Right cardiac atrium (tissue), 5 donors: ENCODE results near the gene C2orf72. TPM values are rescaled to one million over a fixed set of nuclear protein-coding genes. Genes with fewer than 3 reads are reported as not detected.
"Not testable (repeated sequence)": the region's sequence is repeated elsewhere in the genome, so short reads cannot be mapped to it uniquely, and the experiment has no call there.

Experiments
- ATAC-seq, 2 donors: fragments of 200-7000 bp; cut with Tn5 transposase; one replicate each; pipeline versions ENCODE4 v1.8.0 to v1.9.1; 2020; ENCODE audit warnings: moderate library complexity in 2 of 2, mild to moderate bottlenecking in 1 of 2
- DNase-seq, 3 donors: peaks; one replicate each; pipeline ENCODE4 v3.0.0-alpha.2; 2020
- H3K27ac ChIP-seq: one replicate; pipeline ENCODE4 v1.5.1; 2013; ENCODE audit warnings: mild to moderate bottlenecking, low read length, control low read depth, moderate library complexity
- H3K27me3 ChIP-seq: one replicate; pipeline ENCODE4 v1.6.1; 2013; ENCODE audit not compliant: control insufficient read depth, insufficient read depth
- H3K4me1 ChIP-seq: one replicate; pipeline ENCODE4 v1.6.1; 2013; ENCODE audit warnings: low read length; ENCODE audit not compliant: control insufficient read depth, insufficient read depth
- H3K4me3 ChIP-seq: one replicate; pipeline ENCODE4 v1.5.1; 2013; ENCODE audit warnings: low read length, control low read depth
- H3K9me3 ChIP-seq: one replicate; pipeline ENCODE4 v1.6.1; 2013; ENCODE audit warnings: low read length; ENCODE audit not compliant: control insufficient read depth
- WGBS: extraction: QIAGEN DNeasy Blood & Tissue Kit; methylation state at CpG from one replicate; pipeline ENCODE4 v1.1.7; 2013; 5-methylcytosine and 5-hydroxymethylcytosine counted together
- intact Hi-C, 4 donors: fragments of 100-400 bp; cut with DNase I; formaldehyde crosslinking; loops; one replicate each; pipeline versions ENCODE4 v1.11.0 to v1.14.0; 2022 to 2023
- polyA plus RNA-seq: library from polyadenylated mRNA; stranded (reverse); fragments of 200-250 nt; gene quantifications from one replicate; pipeline ENCODE4 v1.2.3, GENCODE V29; 2013
- total RNA-seq, 4 donors: library from RNA; stranded (reverse); fragmentation: NEBNext Ultra II Directional; extraction: Animal tissue kit (Norgen Biotek cat#: 25700); gene quantifications; one replicate each; pipeline ENCODE4 v1.2.1, GENCODE V29; 2021
- donor health status: healthy with polysubstance abuse.
- donor health status: DM: no; HTN: yes; CAD: no.
- donor health status: DM: no; HTN: no; CAD: no.
- donor health status: DM: no; HTN: yes; CAD: no; lungs with severe emphysema.
- donor health status: DM: yes; HTN: yes; CAD: no.

Gene C2orf72
- total and polyA plus RNA-seq, 5 donors, result 0.18 to 0.43 (median 0.35) TPM; not detected in 1

DNA sequence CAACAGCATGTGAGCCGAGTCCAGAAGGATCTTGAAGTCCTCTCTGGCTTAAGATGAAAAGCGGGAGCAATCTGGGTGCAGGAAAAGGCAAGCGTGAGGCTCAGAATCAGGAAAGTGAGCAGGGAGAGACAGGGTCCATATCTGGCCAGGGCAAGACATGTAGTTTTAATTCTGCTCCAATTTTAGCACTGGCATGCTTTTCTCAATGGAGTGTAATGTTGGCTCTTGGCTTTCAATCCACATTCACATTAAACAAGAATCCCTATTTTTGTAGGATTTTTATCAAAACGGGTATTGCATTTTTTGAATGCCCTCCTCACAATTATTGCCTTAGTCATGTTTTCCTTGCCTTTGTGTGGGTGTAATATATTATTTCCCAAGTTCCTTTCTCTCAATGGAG lies 35.4 kb upstream of the C2orf72 start:
- ATAC-seq (no peak), DNase-seq (no peak)
- intact Hi-C loops, result no loop called here
- Histone ChIP-seq H3K9me3 (no peaks in the 10 kb centered on the region), H3K27me3 (no peaks in the 10 kb centered on the region), H3K4me1 (no peaks in the 10 kb centered on the region), H3K27ac (no peak overlapping the region), H3K4me3 (no peak overlapping the region)
- WGBS, result 40% methylated on average over 4 of the region's 4 CpGs

DNA sequence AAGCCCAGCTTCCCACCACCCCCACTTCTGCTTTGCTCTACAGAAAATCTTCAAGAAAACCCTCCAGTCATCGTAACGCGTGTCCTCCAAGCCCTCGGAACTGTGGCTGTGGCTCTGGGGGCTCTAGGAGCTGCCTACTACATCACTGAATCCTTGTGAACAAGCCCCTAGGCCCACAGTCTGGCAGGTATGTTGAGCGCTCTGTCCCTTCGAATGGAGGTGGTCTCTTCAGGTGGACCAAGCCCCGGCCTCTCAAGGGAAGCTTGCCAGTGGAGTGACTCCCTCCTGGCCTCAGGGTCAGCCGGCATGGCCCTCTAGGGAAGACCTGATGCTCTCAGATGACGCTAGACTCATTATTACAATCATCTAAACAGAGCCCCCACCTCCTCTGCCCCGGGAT lies 34.7 kb upstream of the C2orf72 start:
- ATAC-seq, result no peak
- H3K9me3 ChIP-seq, result no peaks in the 10 kb centered on the region
- H3K4me3 ChIP-seq, result no peak overlapping the region
- H3K27ac ChIP-seq, result no peak overlapping the region
- intact Hi-C loops, result no loop called here
- DNase-seq, result no peak
- H3K4me1 ChIP-seq, result no peaks in the 10 kb centered on the region
- 86% methylated on average over 10 of the region's 10 CpGs for WGBS
- no peaks in the 10 kb centered on the region for H3K27me3 ChIP-seq

DNA sequence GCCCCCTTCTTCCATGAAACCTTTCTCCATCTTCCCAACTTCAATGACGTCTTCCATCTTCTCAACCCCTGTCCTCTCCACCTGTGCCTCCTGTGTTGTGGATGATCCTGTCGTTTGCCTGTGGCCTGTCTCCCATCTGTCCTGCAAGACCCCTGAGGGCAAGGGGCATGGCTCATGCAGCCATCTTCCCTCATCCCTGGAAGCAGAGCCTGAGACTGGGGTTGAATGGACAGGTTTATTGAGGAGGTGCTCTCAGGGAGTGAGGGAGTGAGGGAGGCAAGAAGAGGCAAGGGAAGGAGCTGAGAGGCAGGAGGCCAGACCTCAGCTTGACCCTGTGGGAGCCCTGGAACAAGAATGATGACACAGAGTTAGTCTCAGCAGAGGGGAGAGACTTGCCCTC lies 34.1 kb upstream of the C2orf72 start:
- Histone ChIP-seq H3K9me3 (no peaks in the 10 kb centered on the region), H3K27ac (no peak overlapping the region), H3K4me3 (no peak overlapping the region), H3K27me3 (no peaks in the 10 kb centered on the region), H3K4me1 (no peaks in the 10 kb centered on the region)
- WGBS, result 78% methylated on average over 2 of the region's 2 CpGs
- DNase-seq (no peak), ATAC-seq (no peak)
- intact Hi-C loops, result no loop called here

DNA sequence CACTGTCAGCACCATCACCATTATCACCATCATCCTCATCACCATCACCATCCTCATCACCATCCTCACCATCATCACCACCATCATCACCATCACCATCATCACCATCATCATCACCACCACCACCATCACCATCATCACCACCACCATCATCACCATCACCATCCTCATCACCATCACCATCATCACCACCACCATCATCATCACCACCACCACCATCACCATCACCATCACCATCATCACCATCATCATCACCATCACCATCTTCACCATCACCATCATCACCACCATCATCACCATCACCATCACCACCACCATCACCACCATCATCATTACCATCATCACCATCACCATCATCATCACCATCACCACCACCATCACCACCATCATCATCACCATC lies 32.4 kb upstream of the C2orf72 start:
- H3K27ac ChIP-seq, DNase-seq, H3K4me1 ChIP-seq, ATAC-seq, H3K4me3 ChIP-seq, intact Hi-C loops, H3K27me3 ChIP-seq, H3K9me3 ChIP-seq: not testable (repeated sequence)

DNA sequence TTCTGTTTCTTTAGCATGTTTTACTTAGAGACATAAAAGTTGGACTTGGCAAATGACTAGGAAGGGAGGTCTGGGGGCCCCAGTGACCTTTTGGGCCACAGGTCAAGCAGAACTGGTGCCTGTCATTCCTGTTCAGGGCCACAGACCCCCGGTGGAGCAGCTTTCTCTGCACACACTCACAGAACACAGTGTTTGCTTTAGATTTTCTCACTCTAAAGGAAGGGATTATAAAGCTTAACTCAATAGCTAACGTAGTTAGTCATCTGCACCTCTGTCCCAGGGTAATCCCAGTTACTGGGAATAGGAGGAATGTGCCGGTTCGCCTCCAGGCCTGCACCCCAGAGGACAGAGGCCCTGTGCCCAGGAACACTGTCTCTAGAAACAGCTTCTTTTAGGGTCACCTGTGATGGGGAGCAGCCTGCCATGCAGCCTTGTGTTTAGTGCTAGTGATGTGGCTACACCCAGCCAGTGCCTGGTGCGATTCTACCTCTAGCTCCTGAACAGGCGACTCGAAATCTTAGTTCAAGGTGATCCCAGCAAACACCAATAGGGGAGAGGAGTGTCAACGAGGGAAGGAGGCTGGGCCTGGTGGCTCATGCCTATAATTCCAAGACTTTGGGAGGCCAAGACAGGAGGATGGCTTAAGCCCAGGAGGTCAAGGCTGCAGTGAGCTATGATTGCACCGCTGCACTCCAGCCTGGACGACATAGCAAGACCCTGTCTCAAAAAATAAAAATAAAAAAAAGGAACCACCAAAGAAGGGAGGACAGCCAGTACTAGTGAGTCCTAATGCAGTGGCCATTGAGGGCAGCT lies 29.8 kb upstream of the C2orf72 start:
- no peak for DNase-seq
- Histone ChIP-seq H3K4me1 (no peaks in the 10 kb centered on the region), H3K9me3 (no peaks in the 10 kb centered on the region), H3K4me3 (no peak overlapping the region), H3K27ac (no peak overlapping the region), H3K27me3 (no peaks in the 10 kb centered on the region)
- ATAC-seq, result no peak
- WGBS, result 73% methylated on average over 10 of the region's 10 CpGs
- intact Hi-C loops, result no loop called here

DNA sequence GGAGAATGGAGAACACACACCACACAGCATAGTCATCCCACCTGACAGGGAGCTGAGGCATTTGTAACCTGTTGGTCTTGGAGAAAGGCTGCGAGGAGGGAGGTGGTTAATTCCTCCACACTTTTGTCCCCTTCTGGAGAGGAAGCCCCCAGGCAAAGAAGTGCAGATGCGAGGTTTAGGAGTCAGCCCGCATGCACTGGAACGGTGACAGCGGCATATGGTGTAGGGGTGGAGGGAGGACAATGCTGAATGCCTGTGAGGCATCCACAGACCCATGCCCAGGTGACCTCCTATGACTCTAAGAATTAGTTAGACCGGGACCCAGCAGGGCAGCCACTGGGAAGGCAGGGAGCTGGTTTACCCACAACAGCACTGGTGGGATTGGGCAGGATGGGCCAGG lies 29.2 kb upstream of the C2orf72 start:
- H3K4me3 ChIP-seq, result no peak overlapping the region
- intact Hi-C loops, result no loop called here
- H3K4me1 ChIP-seq, result no peaks in the 10 kb centered on the region
- no peaks in the 10 kb centered on the region for H3K9me3 ChIP-seq
- DNase-seq, result no peak
- H3K27ac ChIP-seq, result no peak overlapping the region
- WGBS, result 85% methylated on average over 6 of the region's 6 CpGs
- ATAC-seq, result no peak
- H3K27me3 ChIP-seq, result no peaks in the 10 kb centered on the region

DNA sequence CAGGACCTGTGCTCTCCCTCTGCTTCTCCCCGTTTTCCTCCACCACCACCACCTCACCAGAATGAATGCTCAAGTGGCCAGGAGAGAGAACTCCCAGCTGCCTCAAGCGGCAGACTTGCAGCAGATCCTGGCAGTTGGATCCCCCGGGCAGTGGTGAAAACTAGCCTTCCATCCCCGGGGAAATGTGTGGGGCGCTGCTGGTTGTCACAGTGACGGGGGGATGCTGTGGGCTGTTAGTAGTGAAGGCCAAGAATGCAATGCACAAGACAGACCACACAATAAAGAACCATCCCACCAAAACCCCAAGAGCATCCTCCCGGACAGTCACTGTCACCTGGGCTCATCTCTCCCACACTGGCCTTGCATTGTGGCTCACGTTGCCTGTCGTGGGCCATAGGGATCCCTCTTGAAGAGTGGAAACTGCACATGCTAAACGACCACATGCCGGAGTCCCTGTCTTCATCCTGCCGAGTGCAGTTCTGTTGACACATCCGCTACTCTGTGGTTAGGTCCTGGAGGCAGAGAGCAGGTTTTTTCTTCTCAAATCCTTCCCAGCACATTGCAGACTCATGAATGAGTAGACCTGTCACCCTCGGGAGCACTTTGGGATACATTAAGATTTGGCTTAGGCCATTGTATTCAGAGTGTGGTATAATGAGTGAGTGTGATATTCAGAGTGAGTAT lies 27.9 kb upstream of the C2orf72 start:
- intact Hi-C loops, result no loop called here
- WGBS, result 58% methylated on average over 14 of the region's 14 CpGs

DNA sequence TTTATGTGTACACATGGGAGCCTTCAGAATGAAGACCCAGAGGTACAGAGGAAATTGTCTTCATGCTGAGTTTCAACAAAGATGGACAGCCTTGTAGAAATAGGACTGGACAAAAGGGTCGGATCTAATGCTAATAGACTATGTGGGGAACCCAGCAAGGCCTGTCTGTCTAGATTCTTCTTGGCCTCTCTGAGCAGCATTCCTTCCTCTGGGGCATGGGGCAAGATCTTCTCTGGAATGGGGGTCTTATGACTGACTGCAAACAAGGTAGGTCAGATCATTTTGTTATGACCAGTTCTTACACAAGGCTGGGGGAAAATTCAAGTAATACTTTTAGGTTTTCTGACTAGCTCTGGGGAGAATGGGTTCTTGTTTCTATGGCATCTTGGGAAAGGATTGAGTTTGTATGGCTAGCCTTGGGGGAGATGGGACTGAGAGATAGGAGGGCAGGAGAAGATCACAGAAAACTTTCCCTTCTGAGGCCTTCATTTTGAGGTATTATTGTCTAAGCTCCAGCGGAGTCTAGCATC lies 27.1 kb upstream of the C2orf72 start:
- no peaks in the 10 kb centered on the region for H3K4me1 ChIP-seq
- no peak for ATAC-seq
- no peak for DNase-seq
- WGBS, result 89% methylated on average over 2 of the region's 2 CpGs
- no peaks in the 10 kb centered on the region for H3K9me3 ChIP-seq
- no peak overlapping the region for H3K27ac ChIP-seq
- H3K4me3 ChIP-seq, result no peak overlapping the region
- intact Hi-C loops, result no loop called here
- no peaks in the 10 kb centered on the region for H3K27me3 ChIP-seq

More for the DNA sequence above, 27.9 kb upstream of the C2orf72 start:
- Histone ChIP-seq H3K27ac (no peak overlapping the region), H3K9me3 (no peaks in the 10 kb centered on the region), H3K27me3 (no peaks in the 10 kb centered on the region), H3K4me1 (no peaks in the 10 kb centered on the region), H3K4me3 (no peak overlapping the region)
- ATAC-seq (no peak), DNase-seq (no peak)

DNA sequence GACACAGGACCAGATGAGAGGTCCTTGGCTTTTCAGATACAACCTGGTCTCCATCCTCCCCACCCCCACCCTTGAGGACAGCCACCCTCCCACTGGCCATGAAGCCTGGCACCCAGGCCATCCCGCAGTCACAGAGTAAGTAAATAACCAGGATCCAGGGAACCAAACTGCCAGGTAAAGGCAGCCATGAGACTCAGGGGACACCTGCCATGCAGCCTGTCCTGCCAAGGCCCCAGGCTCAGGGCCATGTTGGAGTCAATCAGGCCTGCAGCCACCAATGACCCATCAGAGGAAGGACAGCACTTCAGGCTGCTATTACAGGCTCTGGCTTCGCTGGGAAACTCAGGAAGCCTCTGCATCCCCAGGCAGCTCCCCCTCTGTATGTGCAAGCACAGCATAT lies 25.8 kb upstream of the C2orf72 start:
- ATAC-seq (no peak), DNase-seq (no peak)
- 45% methylated on average over 2 of the region's 2 CpGs for WGBS
- Histone ChIP-seq H3K27me3 (no peaks in the 10 kb centered on the region), H3K27ac (no peak overlapping the region), H3K4me1 (no peaks in the 10 kb centered on the region), H3K9me3 (no peaks in the 10 kb centered on the region), H3K4me3 (no peak overlapping the region)
- intact Hi-C loops, result no loop called here

DNA sequence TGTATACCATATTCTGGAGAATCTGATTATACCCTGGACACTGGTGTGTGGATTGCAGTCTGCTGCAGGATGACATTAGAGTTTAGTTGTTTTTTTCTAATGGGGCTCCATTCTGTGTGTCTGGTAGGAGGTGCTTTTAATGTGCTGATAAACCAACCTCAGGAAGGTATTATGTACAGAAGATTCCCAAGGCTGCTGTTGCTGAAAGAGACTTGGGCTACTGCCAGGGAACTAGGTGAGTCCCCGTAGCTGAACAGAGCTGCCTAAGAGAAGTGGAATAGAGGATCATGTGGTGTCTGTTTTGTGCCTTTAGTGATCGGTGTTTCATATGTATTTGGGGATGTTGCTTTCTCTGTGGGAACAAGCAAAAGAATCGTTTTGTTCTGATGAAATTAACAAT lies 24.9 kb upstream of the C2orf72 start:
- Histone ChIP-seq H3K4me3 (no peak overlapping the region), H3K27ac (no peak overlapping the region), H3K9me3 (no peaks in the 10 kb centered on the region), H3K4me1 (no peaks in the 10 kb centered on the region), H3K27me3 (no peaks in the 10 kb centered on the region)
- ATAC-seq, result no peak
- WGBS, result 73% methylated on average over 3 of the region's 3 CpGs
- DNase-seq, result no peak
- intact Hi-C loops, result no loop called here

DNA sequence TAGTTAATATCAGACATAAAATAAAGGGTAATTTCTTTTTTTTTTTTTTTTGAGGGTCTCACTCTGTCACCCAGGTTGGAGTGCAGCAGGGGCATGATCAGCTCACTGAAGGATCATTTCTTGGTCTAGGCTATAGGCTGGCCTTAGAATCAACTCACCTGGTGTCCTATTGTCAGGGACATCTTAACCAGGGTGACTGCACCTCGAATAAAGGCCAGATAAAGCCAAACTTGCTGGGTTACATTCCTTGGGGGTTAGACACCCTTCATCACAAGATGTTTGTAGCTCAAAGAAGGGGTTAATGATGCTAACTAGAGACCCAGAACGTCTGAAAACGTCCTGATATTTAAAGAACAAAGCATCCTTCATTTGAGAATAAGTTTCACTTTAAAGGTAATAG lies 23.5 kb upstream of the C2orf72 start:
- H3K4me3 ChIP-seq, result no peak overlapping the region
- no peak overlapping the region for H3K27ac ChIP-seq
- no peaks in the 10 kb centered on the region for H3K4me1 ChIP-seq
- ATAC-seq (no peak), DNase-seq (no peak)
- intact Hi-C loops, result no loop called here
- H3K9me3 ChIP-seq, result no peaks in the 10 kb centered on the region
- no peaks in the 10 kb centered on the region for H3K27me3 ChIP-seq
- WGBS, result 18% methylated on average over 3 of the region's 3 CpGs
